Prostate gland (tissue), 2 donors: Measurements from ENCODE around the gene MTFMT. TPM values are rescaled to one million over a fixed set of nuclear protein-coding genes. Genes with fewer than 3 reads are reported as not detected.
A peak's percentile ranks its signal among the peaks of the same experiment; 100 is the strongest.

Source experiments
- DNase-seq: peaks from one replicate; pipeline ENCODE4 v3.0.0-alpha.2; 2019; ENCODE audit warnings: low spot score
- H3K27ac ChIP-seq, 2 donors: fragments of 200-600 bp; sonication (generic); 2 replicates each; pipeline ENCODE4 v1.5.1; 2017 to 2019
- H3K27me3 ChIP-seq: fragments of 200-600 bp; sonication (generic); replicated peaks from 2 replicates; pipeline ENCODE4 v1.5.1; 2019; ENCODE audit not compliant: insufficient read depth
- H3K36me3 ChIP-seq, 2 donors: fragments of 200-600 bp; sonication (generic); 1 replicate in 1 of 2; 2 replicates in 1 of 2; pipeline versions ENCODE4 v1.5.1 to v1.8.1; 2017 to 2019
- H3K4me1 ChIP-seq: fragments of 200-600 bp; sonication (generic); replicated peaks from 2 replicates; pipeline ENCODE4 v1.5.1; 2019
- H3K4me3 ChIP-seq, 2 donors: fragments of 200-600 bp; sonication (generic); 2 replicates each; pipeline ENCODE4 v1.5.1; 2017 to 2019
- H3K9me3 ChIP-seq: fragments of 200-600 bp; sonication (generic); 2 replicates; pipeline ENCODE4 v1.5.1; 2017
- CTCF ChIP-seq, 4 experiments: fragments of 200-600 bp in 2 of 4; fragments of 450-650 bp in 2 of 4; sonication (generic) in 2 of 4; IDR thresholded peaks; 1 replicate in 3 of 4; 2 replicates in 1 of 4; pipeline ENCODE4 v1.5.1; 2016 to 2019; ENCODE audit warnings: antibody characterized with exemption in 4 of 4, mild to moderate bottlenecking in 2 of 4, moderate library complexity in 2 of 4
- POLR2A ChIP-seq: fragments of 450-650 bp; IDR thresholded peaks from one replicate; pipeline ENCODE4 v1.6.1; 2016; ENCODE audit warnings: antibody characterized with exemption, mild to moderate bottlenecking
- POLR2AphosphoS5 ChIP-seq: sonication (generic); formaldehyde crosslinking; IDR thresholded peaks from one replicate; pipeline ENCODE4 v1.6.1; 2017; ENCODE audit warnings: antibody characterized with exemption
- WGBS: methylation state at CpG from one replicate; pipeline ENCODE4 v1.1.5; 2018; 5-methylcytosine and 5-hydroxymethylcytosine counted together
- intact Hi-C: fragments of 100-400 bp; cut with DNase I; formaldehyde crosslinking; loops from one replicate; pipeline ENCODE4 v1.14.2; 2022
- total RNA-seq, 2 donors: library from RNA; depleted of rRNA; stranded (reverse); fragments of >200 nt; gene quantifications; one replicate each; pipeline ENCODE4 v1.1.0, GENCODE V29; 2016

Gene MTFMT
- total RNA-seq, 2 donors from 2014 or later = 31.0 to 37.9 TPM

- Histone ChIP-seq H3K36me3 (no peaks in the 10 kb centered on the region), H3K27ac (no peak overlapping the region), H3K9me3 (no peaks in the 10 kb centered on the region), H3K27me3 (no peaks in the 10 kb centered on the region), H3K4me3 (no peak overlapping the region), H3K4me1 (no peaks in the 10 kb centered on the region)
- 75% methylated on average over 1 of the region's 1 CpG for WGBS
- intact Hi-C loops = loop anchor here (5.0 to 10.0 kb wide), 2 partner anchors 60 to 237 kb away; no protein-coding TSS in a partner anchor
- no peak for TF ChIP-seq POLR2AphosphoS5
- no peak for TF ChIP-seq CTCF (IDR thresholded peaks at IDR 0.05)
- TF ChIP-seq POLR2A = no peak
- no peak for DNase-seq
Measured at GRCh38 chr15:65037309-65037708, 7.9 kb upstream of the MTFMT start.

- Histone ChIP-seq H3K27me3 (no peaks in the 10 kb centered on the region), H3K9me3 (no peaks in the 10 kb centered on the region), H3K36me3 (no peaks in the 10 kb centered on the region), H3K4me3 (no peak overlapping the region), H3K4me1 (no peaks in the 10 kb centered on the region), H3K27ac (no peak overlapping the region)
- 93% methylated on average over 11 of the region's 11 CpGs for WGBS
- TF ChIP-seq POLR2AphosphoS5 (no peak), CTCF (IDR thresholded peaks at IDR 0.05) (no peak), POLR2A (no peak)
- intact Hi-C loops = loop anchor here (2.0 to 10.0 kb wide), 4 partner anchors 48 to 240 kb away; partner anchors contain the start of gene CLPX
- no peak for DNase-seq
Measured at GRCh38 chr15:65034719-65035118, 5.3 kb upstream of the MTFMT start.

GRCh38 chr15:65033659-65034269, 4.3 kb upstream of the MTFMT start:
- TF ChIP-seq POLR2A (no peak), CTCF (IDR thresholded peaks at IDR 0.05) (peak in 2 of 4 experiments; percentile 50 to 56)
- DNase-seq = no peak
- intact Hi-C loops = loop anchor here (2.0 to 10.0 kb wide), 3 partner anchors 49 to 241 kb away; partner anchors contain the start of gene CLPX
- H3K4me1 ChIP-seq = no peaks in the 10 kb centered on the region
- WGBS = 4% methylated on average over 4 of the region's 4 CpGs
- H3K36me3 ChIP-seq = no peaks in the 10 kb centered on the region
- no peak overlapping the region for H3K27ac ChIP-seq
- H3K9me3 ChIP-seq = no peaks in the 10 kb centered on the region
- no peaks in the 10 kb centered on the region for H3K27me3 ChIP-seq
- H3K4me3 ChIP-seq = no peak overlapping the region

- Histone ChIP-seq H3K4me3 (no peak overlapping the region), H3K27ac (no peak overlapping the region), H3K36me3 (no peaks in the 10 kb centered on the region), H3K4me1 (peaks cover 4% of the 10 kb centered on the region), H3K27me3 (no peaks in the 10 kb centered on the region), H3K9me3 (no peaks in the 10 kb centered on the region)
- intact Hi-C loops = loop anchor here (5.0 to 10.0 kb wide), 2 partner anchors 154 to 242 kb away; partner anchors contain the start of gene CLPX
- TF ChIP-seq POLR2AphosphoS5 (peak; percentile 21), CTCF (IDR thresholded peaks at IDR 0.05) (peak; percentile 16 to 73 (median 50)), POLR2A (no peak)
- 22% methylated on average over 13 of the region's 13 CpGs for WGBS
- peak; percentile 42 for DNase-seq
Measured at GRCh38 chr15:65032801-65033537, 3.5 kb upstream of the MTFMT start.
